H1 (cell line): ENCODE data around the gene RBM17. TPM values are rescaled to one million over a fixed set of nuclear protein-coding genes. Genes with fewer than 3 reads are reported as not detected.
"Not testable (repeated sequence)": the region's sequence is repeated elsewhere in the genome, so short reads cannot be mapped to it uniquely, and the experiment has no call there.

Source experiments
- CTCF ChIA-PET: fragments of 300-600 bp; sonication (Branson Sonifier 250); formaldehyde crosslinking; loops from one replicate; lab custom pipeline; 2021; ENCODE audit not compliant: partially characterized antibody; lab: Charles Lee
- POLR2A ChIA-PET: fragments of 300-600 bp; sonication (Branson Sonifier 250); formaldehyde crosslinking; loops from one replicate; lab custom pipeline; 2021; ENCODE audit warnings: inconsistent platforms; ENCODE audit not compliant: partially characterized antibody; lab: Charles Lee
- DNase-seq, 2 experiments: peaks; one replicate each; pipeline versions ENCODE4 v3.0.0 to v3.0.0-alpha.2; 2010 to 2022; ENCODE audit warnings: low spot score in 2 of 2, low read depth in 1 of 2, mixed read lengths in 1 of 2
- FAIRE-seq: peaks from 2 replicates; lab custom pipeline; 2011; peaks lifted over from hg19 to GRCh38; lab: Jason Lieb, UNC
- H2AFZ ChIP-seq: 2 replicates; pipeline ENCODE4 v1.8.1; 2012; ENCODE audit warnings: low read length, inconsistent platforms
- H2AK5ac ChIP-seq: 2 replicates; pipeline ENCODE4 v1.6.1; 2013; ENCODE audit warnings: low read depth, low read length
- H2BK120ac ChIP-seq: replicated peaks from 2 replicates; pipeline ENCODE3; 2013; ENCODE audit warnings: low read depth, low read length, inconsistent platforms
- H2BK12ac ChIP-seq: 2 replicates; pipeline ENCODE4 v1.6.1; 2013; ENCODE audit warnings: low read depth, low read length
- H2BK15ac ChIP-seq: 2 replicates; pipeline ENCODE4 v1.6.1; 2013; ENCODE audit warnings: low read length
- H2BK20ac ChIP-seq: 2 replicates; pipeline ENCODE4 v1.6.1; 2013; ENCODE audit warnings: low read length
- H2BK5ac ChIP-seq: 2 replicates; pipeline ENCODE4 v1.6.1; 2013; ENCODE audit warnings: low read depth, low read length
- H3K14ac ChIP-seq: 2 replicates; pipeline ENCODE4 v1.6.1; 2013; ENCODE audit warnings: inconsistent platforms; ENCODE audit not compliant: insufficient read length
- H3K18ac ChIP-seq: 2 replicates; pipeline ENCODE4 v1.6.1; 2013; ENCODE audit warnings: low read length; ENCODE audit errors: extremely low read depth
- H3K23ac ChIP-seq: 2 replicates; pipeline ENCODE4 v1.6.1; 2013; ENCODE audit warnings: inconsistent platforms; ENCODE audit not compliant: insufficient read length
- H3K23me2 ChIP-seq: 2 replicates; pipeline ENCODE4 v1.6.1; 2013; ENCODE audit warnings: low read depth, low read length
- H3K27ac ChIP-seq: 2 replicates; pipeline ENCODE4 v1.6.1; 2011; ENCODE audit warnings: low read depth, low read length, inconsistent platforms
- H3K27me3 ChIP-seq, 4 experiments: replicated peaks in 1 of 4; 1 replicate in 1 of 4; 2 replicates in 3 of 4; pipeline versions ENCODE4 v1.6.1 to v1.8.1; 2011 to 2013; ENCODE audit warnings: low read length in 3 of 4, mild to moderate bottlenecking in 3 of 4, inconsistent platforms in 2 of 4, mixed read lengths in 2 of 4, moderate library complexity in 1 of 4; ENCODE audit not compliant: control insufficient read depth in 3 of 4, insufficient read depth in 3 of 4; ENCODE audit errors: extremely low read depth in 1 of 4
- H3K36me3 ChIP-seq, 4 experiments: 2 replicates each; pipeline versions ENCODE4 v1.6.1 to v1.8.1; 2011 to 2013; ENCODE audit warnings: mild to moderate bottlenecking in 4 of 4, low read length in 3 of 4, moderate library complexity in 2 of 4, control low read depth in 1 of 4, inconsistent platforms in 1 of 4; ENCODE audit not compliant: insufficient read depth in 4 of 4, control insufficient read depth in 2 of 4
- H3K4ac ChIP-seq: replicated peaks from 2 replicates; pipeline ENCODE3; 2013; ENCODE audit warnings: low read length, low read depth, mixed read lengths, inconsistent platforms; ENCODE audit not compliant: insufficient read length
- H3K4me1 ChIP-seq, 4 experiments: replicated peaks in 1 of 4; 1 replicate in 1 of 4; 2 replicates in 3 of 4; pipeline versions ENCODE4 v1.6.1 to v1.8.1; 2011 to 2013; ENCODE audit warnings: low read length in 3 of 4, inconsistent platforms in 2 of 4, mixed read lengths in 1 of 4; ENCODE audit not compliant: insufficient read depth in 4 of 4, control insufficient read depth in 3 of 4
- H3K4me2 ChIP-seq, 2 experiments: 2 replicates each; pipeline versions ENCODE4 v1.6.1 to v1.8.1; 2011 to 2013; ENCODE audit warnings: low read depth in 2 of 2, low read length in 2 of 2, control low read depth in 1 of 2, inconsistent platforms in 1 of 2, mild to moderate bottlenecking in 1 of 2; ENCODE audit not compliant: insufficient read depth in 1 of 2
- H3K4me3 ChIP-seq, 4 experiments: fragments of 200-600, 300-600 bp in 1 of 4; sonication (generic), shearing (Covaris generic), sonication (Bioruptor Twin) in 1 of 4; 2 replicates each; pipeline versions ENCODE4 v1.5.1 to v1.8.1; 2011 to 2016; ENCODE audit warnings: low read length in 4 of 4, low read depth in 3 of 4, control low read depth in 2 of 4, inconsistent platforms in 2 of 4, mild to moderate bottlenecking in 2 of 4, mixed read lengths in 1 of 4, moderate library complexity in 1 of 4; ENCODE audit not compliant: insufficient read depth in 2 of 4; ENCODE audit errors: extremely low read depth in 1 of 4
- H3K56ac ChIP-seq: replicated peaks from 2 replicates; pipeline ENCODE3; 2013; ENCODE audit warnings: low read depth, mild to moderate bottlenecking, mixed read lengths, low read length, inconsistent platforms; ENCODE audit not compliant: insufficient read length
- H3K79me1 ChIP-seq: 2 replicates; pipeline ENCODE4 v1.6.1; 2013; ENCODE audit warnings: low read depth, low read length, control low read depth
- H3K79me2 ChIP-seq, 2 experiments: 2 replicates each; pipeline versions ENCODE4 v1.6.1 to v1.8.1; 2012 to 2013; ENCODE audit warnings: low read length in 2 of 2, mild to moderate bottlenecking in 2 of 2, inconsistent platforms in 1 of 2; ENCODE audit not compliant: insufficient read depth in 2 of 2, control insufficient read depth in 1 of 2
- H3K9ac ChIP-seq, 4 experiments: replicated peaks in 1 of 4; 1 replicate in 1 of 4; 2 replicates in 3 of 4; pipeline versions ENCODE4 v1.6.1 to v1.8.1; 2011 to 2013; ENCODE audit warnings: low read depth in 3 of 4, low read length in 3 of 4, control low read depth in 2 of 4, mild to moderate bottlenecking in 2 of 4, moderate library complexity in 2 of 4, inconsistent platforms in 1 of 4; ENCODE audit errors: extremely low read depth in 1 of 4
- H3K9me3 ChIP-seq, 2 experiments: 2 replicates each; pipeline versions ENCODE4 v1.6.1 to v1.8.1; 2012 to 2013; ENCODE audit warnings: mild to moderate bottlenecking in 2 of 2, moderate library complexity in 2 of 2, control low read depth in 1 of 2, inconsistent platforms in 1 of 2, low read depth in 1 of 2, low read length in 1 of 2, mixed read lengths in 1 of 2; ENCODE audit not compliant: insufficient read depth in 2 of 2
- H4K20me1 ChIP-seq, 2 experiments: replicated peaks in 1 of 2; 2 replicates each; pipeline versions ENCODE3 to v1.8.1; 2011 to 2013; ENCODE audit warnings: inconsistent platforms in 2 of 2, low read length in 2 of 2, mild to moderate bottlenecking in 1 of 2; ENCODE audit not compliant: insufficient read depth in 2 of 2, control insufficient read depth in 1 of 2
- H4K5ac ChIP-seq: 2 replicates; pipeline ENCODE4 v1.6.1; 2013; ENCODE audit warnings: low read length, low read depth, mixed read lengths, inconsistent platforms; ENCODE audit not compliant: insufficient read length
- H4K8ac ChIP-seq: 2 replicates; pipeline ENCODE4 v1.8.0; 2013; ENCODE audit warnings: mild to moderate bottlenecking, moderate library complexity, low read length, inconsistent platforms; ENCODE audit not compliant: insufficient read depth; ENCODE audit errors: extremely low read depth
- H4K91ac ChIP-seq: replicated peaks from 2 replicates; pipeline ENCODE3; 2013; ENCODE audit warnings: low read length, mixed read lengths, inconsistent platforms; ENCODE audit not compliant: insufficient read length
- WGBS, 2 experiments: shearing (Covaris generic) in 1 of 2; methylation state at CpG; one replicate each; pipeline versions ENCODE4 v1.1.6 to v1.1.7; 2013 to 2015; ENCODE audit warnings: low lambda C conversion rate in 2 of 2, mixed read lengths in 2 of 2, inconsistent platforms in 1 of 2, low coverage in 1 of 2, missing lambda C conversion rate in 1 of 2; ENCODE audit not compliant: insufficient replicate concordance in 2 of 2, insufficient coverage in 1 of 2, insufficient read length in 1 of 2; ENCODE audit errors: extremely low coverage in 1 of 2, missing lambda C conversion rate in 1 of 2; 5-methylcytosine and 5-hydroxymethylcytosine counted together
- polyA plus RNA-seq, 7 experiments: library from polyadenylated mRNA; depleted of rRNA in 3 of 7; stranded (reverse) in 5 of 7; unstranded in 2 of 7; fragments of >200 nt in 5 of 7; fragments of 200-250 nt in 2 of 7; gene quantifications; 1 replicate in 5 of 7; 2 replicates in 1 of 7; 4 replicates in 1 of 7; pipeline versions ENCODE4 v1.2.1 to v1.2.3, GENCODE V29; 2011 to 2013; ENCODE audit warnings: missing spikeins in 2 of 7, mixed read lengths in 2 of 7
- total RNA-seq: library from RNA; stranded (reverse); fragmentation: NEBNext Ultra II Directional; extraction: Animal tissue kit (Norgen Biotek cat#: 25700); gene quantifications from 2 replicates; pipeline ENCODE4 v1.2.1, GENCODE V29; 2021

The RBM17 gene
- total and polyA plus RNA-seq, 2 of the 8 experiments (the other 6 are each of a cell fraction or from before 2014, with no cell fraction given) = 15.7 to 128 TPM

- H3K79me1 ChIP-seq, H2AK5ac ChIP-seq, H3K14ac ChIP-seq, H3K79me2 ChIP-seq, POLR2A ChIA-PET, H4K91ac ChIP-seq, H4K8ac ChIP-seq, H3K4me2 ChIP-seq, H3K27ac ChIP-seq, H3K36me3 ChIP-seq, H4K20me1 ChIP-seq, H2BK12ac ChIP-seq, H4K5ac ChIP-seq, H3K23ac ChIP-seq, H2BK120ac ChIP-seq, FAIRE-seq, DNase-seq, H2BK20ac ChIP-seq, H2BK15ac ChIP-seq, H3K4ac ChIP-seq, H2AFZ ChIP-seq, H3K4me3 ChIP-seq, H3K9ac ChIP-seq, H3K56ac ChIP-seq, H3K18ac ChIP-seq, H3K9me3 ChIP-seq, H2BK5ac ChIP-seq: not testable (repeated sequence)
- Histone ChIP-seq H3K27me3 (peaks cover 1 to 21% (median 6%) of the 10 kb centered on the region in 4 experiments; a peak in 4 of 7 replicates), H3K4me1 (peaks cover 5 to 16% (median 10%) of the 10 kb centered on the region in 4 experiments), H3K23me2 (peaks cover 14% of the 10 kb centered on the region; the same call in 1 of the 2 replicates)
- 90% methylated on average over 7 of the region's 7 CpGs; no CpG with 5 or more reads in 1 of the 2 experiments for WGBS, 2 experiments
- CTCF ChIA-PET = interaction anchor here (0.7 to 1.9 kb wide), 3 partner anchors 9 to 41 kb away, joined by 3 to 7 read pairs (median 3); no protein-coding TSS in a partner anchor
Observed at GRCh38 chr10:6142186-6142585, 53.4 kb downstream of the RBM17 start.
